GM19324 (cell line): ENCODE measurements around the gene SCN10A.

Experiments used
- ATAC-seq: cut with Tn5 transposase; IDR thresholded peaks from one replicate; pipeline ENCODE4 v1.9.1; 2021; ENCODE audit warnings: mild to moderate bottlenecking, moderate library complexity; ENCODE audit not compliant: unreplicated experiment, low FRiP score

Gene SCN10A

GRCh38 chr3:38655708-38656300 is 160.2 kb downstream of the SCN10A start:
- no peak for ATAC-seq

DNA sequence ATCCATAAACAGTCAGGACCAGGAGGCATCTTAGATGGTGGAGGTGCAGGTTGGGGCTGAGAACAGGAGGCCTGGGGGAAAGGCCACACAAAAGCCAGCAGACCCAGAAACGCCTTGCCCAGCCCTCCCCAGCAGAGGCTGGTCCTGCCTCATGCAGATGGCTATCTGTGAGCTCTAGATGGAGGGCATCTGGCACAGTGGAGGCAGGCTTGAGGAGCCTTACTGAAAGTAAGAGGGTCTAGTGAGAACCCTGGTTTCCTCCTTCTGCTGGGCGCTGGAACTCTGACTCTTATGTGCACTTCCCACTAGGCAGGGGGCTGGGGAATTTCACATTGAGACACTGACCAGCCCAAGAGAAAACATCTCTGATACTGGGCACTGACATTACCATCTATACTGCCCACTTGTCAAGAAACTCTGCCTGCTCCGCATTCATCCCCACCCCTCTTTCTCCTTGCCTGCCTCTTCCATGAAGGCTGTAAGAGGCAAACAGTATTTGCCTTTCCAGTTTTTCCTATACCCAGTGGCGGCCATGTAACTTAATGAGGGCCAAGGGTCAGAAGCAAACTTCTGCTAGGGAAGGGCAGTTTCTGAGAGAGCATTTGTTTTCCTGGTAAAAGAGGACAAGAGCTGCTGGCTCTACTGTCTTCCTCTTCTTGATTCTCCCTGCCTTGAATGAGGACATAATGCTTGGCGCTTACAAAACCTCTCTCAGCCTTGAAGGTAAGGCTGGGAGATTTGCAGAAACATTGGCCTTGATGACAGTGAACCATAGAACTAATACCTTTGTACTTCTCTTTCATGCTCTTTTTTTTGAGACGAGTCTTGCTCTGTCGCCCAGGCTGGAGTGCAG is 162.1 kb downstream of the SCN10A start:
- ATAC-seq, result no peak

DNA sequence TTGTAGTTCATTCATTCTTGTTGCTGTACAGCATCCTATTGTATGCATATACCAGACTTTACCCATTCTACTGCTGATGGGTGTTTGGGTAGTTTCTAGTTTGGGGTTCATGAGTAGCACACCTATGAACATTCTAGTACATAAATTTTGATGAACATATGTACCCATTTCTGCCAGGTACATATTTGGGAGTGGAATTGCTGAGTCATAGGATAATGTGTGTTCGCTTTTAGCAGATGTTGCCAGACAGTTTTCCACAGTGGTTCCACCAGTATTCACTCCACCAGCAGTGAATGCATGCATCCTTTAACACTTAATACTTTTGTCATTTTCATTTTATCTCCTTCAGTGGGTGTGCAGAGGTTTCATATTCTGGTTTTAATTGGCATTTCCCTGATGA is 163.1 kb downstream of the SCN10A start:
- no peak for ATAC-seq

- ATAC-seq, result peak; percentile 43
Measured at GRCh38 chr3:38651153-38651789, 164.7 kb downstream of the SCN10A start.

- no peak for ATAC-seq
Measured at GRCh38 chr3:38650248-38650951, 165.6 kb downstream of the SCN10A start.

- ATAC-seq, result peak; percentile 50
Measured at GRCh38 chr3:38649500-38650247, 166.3 kb downstream of the SCN10A start, which contains the start of gene SCN5A. SCN5A (minus strand) TSS chr3:38649687; CDS start chr3:38633307, 16,380 bp downstream.

GRCh38 chr3:38648659-38649499 is 167.1 kb downstream of the SCN10A start:
- ATAC-seq, result no peak

- ATAC-seq, result no peak
Measured at GRCh38 chr3:38648024-38648658, 167.9 kb downstream of the SCN10A start.

DNA sequence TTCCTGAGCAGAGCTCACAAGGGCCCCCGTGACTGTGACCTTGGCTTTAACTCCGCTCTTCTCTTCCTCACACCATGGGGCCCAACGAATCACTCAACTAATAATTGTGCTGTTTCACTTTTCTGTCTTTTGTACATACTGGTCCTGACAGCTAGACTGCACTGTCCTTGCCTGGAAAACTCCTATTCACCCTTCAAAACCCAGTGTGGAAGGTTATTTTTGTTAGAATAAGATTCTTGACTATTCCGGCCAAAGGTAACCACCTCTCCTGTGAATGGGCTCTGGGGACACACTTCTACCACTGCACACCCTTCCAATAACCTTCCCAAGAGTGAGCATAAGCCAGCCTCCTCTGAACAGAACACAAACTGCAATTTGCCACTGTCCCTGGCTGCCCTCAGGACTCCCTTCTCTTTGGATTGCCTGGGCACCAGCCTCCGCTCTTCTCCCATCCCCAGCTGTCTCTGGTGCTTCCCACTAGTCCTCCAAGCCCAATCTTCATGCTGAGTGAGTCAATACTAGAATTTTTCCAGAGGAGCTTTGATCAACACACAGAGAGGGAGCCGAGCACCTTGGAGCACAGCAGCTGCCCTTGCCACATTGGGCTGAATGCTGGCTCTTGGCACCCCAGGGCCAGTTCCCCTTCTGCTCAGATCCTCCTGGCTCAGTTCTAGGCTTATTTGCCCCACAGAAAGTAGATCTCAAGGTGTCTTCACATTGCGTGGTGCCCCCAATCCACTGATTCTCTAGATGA is 168.6 kb downstream of the SCN10A start:
- no peak for ATAC-seq
